HEK293 (cell line): ENCODE measurements around the gene CDC42SE2.

Experiments used
- CTCF ChIA-PET: fragments of 350-600 bp; formaldehyde crosslinking; extraction: SDS; loops from one replicate; lab custom pipeline; 2021; ENCODE audit warnings: antibody characterized with exemption; lab: Yijun Ruan, JAX
- POLR2A ChIA-PET: fragments of 300-600 bp; formaldehyde crosslinking; extraction: SDS; loops from one replicate; lab custom pipeline; 2020; ENCODE audit warnings: antibody characterized with exemption, inconsistent platforms; lab: Yijun Ruan, JAX
- H3K27ac ChIP-seq: fragments of 200-500 bp; sonication (Bioruptor generic); 2 replicates; pipeline ENCODE4 v1.5.1; 2014; ENCODE audit warnings: low read depth, low read length, control low read depth, inconsistent platforms; ENCODE audit errors: extremely low read depth
- H3K36me3 ChIP-seq, 2 experiments: fragments of 200-500 bp in 1 of 2; sonication (Bioruptor generic) in 1 of 2; 1 replicate in 1 of 2; 2 replicates in 1 of 2; pipeline ENCODE4 v1.5.1; 2014 to 2017; ENCODE audit warnings: inconsistent platforms in 2 of 2, low read length in 2 of 2; ENCODE audit not compliant: control insufficient read depth in 2 of 2, insufficient read depth in 1 of 2
- H3K4me1 ChIP-seq: fragments of 200-500 bp; sonication (Bioruptor generic); 2 replicates; pipeline ENCODE4 v1.5.1; 2014; ENCODE audit warnings: mild to moderate bottlenecking, low read length, inconsistent platforms; ENCODE audit not compliant: control insufficient read depth, insufficient read depth
- H3K4me3 ChIP-seq: 2 replicates; pipeline ENCODE4 v1.5.1; 2011; ENCODE audit warnings: low read depth, mild to moderate bottlenecking, control low read depth, low read length, moderate library complexity
- H3K9me3 ChIP-seq: fragments of 200-500 bp; sonication (Bioruptor generic); 2 replicates; pipeline ENCODE4 v1.5.1; 2014; ENCODE audit warnings: low read depth, low read length, inconsistent platforms; ENCODE audit not compliant: control insufficient read depth, insufficient read depth
- ATF2 ChIP-seq: fragments of 450-650 bp; formaldehyde crosslinking; IDR thresholded peaks from 2 replicates; pipeline ENCODE4 v1.5.1; 2016; ENCODE audit warnings: missing biosample characterization, missing genetic modification characterization, low read depth
- GLI4 ChIP-seq: fragments of 450-650 bp; formaldehyde crosslinking; IDR thresholded peaks from 2 replicates; pipeline ENCODE4 v1.5.1; 2016; ENCODE audit warnings: missing biosample characterization, missing genetic modification characterization
- KLF1 ChIP-seq: fragments of 450-650 bp; formaldehyde crosslinking; IDR thresholded peaks from 2 replicates; pipeline ENCODE4 v1.5.1; 2016; ENCODE audit warnings: missing biosample characterization, missing genetic modification characterization
- OSR2 ChIP-seq: fragments of 450-650 bp; formaldehyde crosslinking; IDR thresholded peaks from 2 replicates; pipeline ENCODE4 v1.5.1; 2016; ENCODE audit warnings: missing biosample characterization, missing genetic modification characterization
- SCRT1 ChIP-seq: fragments of 450-650 bp; formaldehyde crosslinking; IDR thresholded peaks from 2 replicates; pipeline ENCODE4 v1.5.1; 2016; ENCODE audit warnings: missing biosample characterization, missing genetic modification characterization, borderline replicate concordance
- SP2 ChIP-seq: fragments of 450-650 bp; formaldehyde crosslinking; IDR thresholded peaks from 2 replicates; pipeline ENCODE4 v1.5.1; 2016; ENCODE audit warnings: missing biosample characterization, missing genetic modification characterization
- SP7 ChIP-seq: fragments of 450-650 bp; formaldehyde crosslinking; IDR thresholded peaks from 2 replicates; pipeline ENCODE4 v1.5.1; 2016; ENCODE audit warnings: missing biosample characterization, missing genetic modification characterization
- ZBTB11 ChIP-seq: fragments of 450-650 bp; formaldehyde crosslinking; conservative IDR thresholded peaks from 2 replicates; pipeline ENCODE4 v1.5.1; 2016; ENCODE audit warnings: low read depth, missing biosample characterization, missing genetic modification characterization
- ZBTB17 ChIP-seq: fragments of 450-650 bp; formaldehyde crosslinking; IDR thresholded peaks from 2 replicates; pipeline ENCODE4 v1.5.1; 2016; ENCODE audit warnings: missing biosample characterization, missing genetic modification characterization
- ZBTB26 ChIP-seq: fragments of 450-650 bp; formaldehyde crosslinking; optimal IDR thresholded peaks from 2 replicates; pipeline ENCODE3; 2016; ENCODE audit warnings: missing biosample characterization, mild to moderate bottlenecking, missing genetic modification characterization
- ZBTB49 ChIP-seq: fragments of 450-650 bp; formaldehyde crosslinking; IDR thresholded peaks from 2 replicates; pipeline ENCODE4 v1.5.1; 2016; ENCODE audit warnings: missing biosample characterization, missing genetic modification characterization, low read depth
- ZNF239 ChIP-seq: fragments of 450-650 bp; formaldehyde crosslinking; IDR thresholded peaks from 2 replicates; pipeline ENCODE4 v1.5.1; 2016; ENCODE audit warnings: missing biosample characterization, missing genetic modification characterization
- ZNF280D ChIP-seq: fragments of 450-650 bp; formaldehyde crosslinking; IDR thresholded peaks from 2 replicates; pipeline ENCODE4 v1.5.1; 2016; ENCODE audit warnings: missing biosample characterization, missing genetic modification characterization
- ZNF350 ChIP-seq: fragments of 450-650 bp; formaldehyde crosslinking; IDR thresholded peaks from 2 replicates; pipeline ENCODE4 v1.5.0; 2017; ENCODE audit warnings: missing biosample characterization, mild to moderate bottlenecking, missing genetic modification characterization
- ZNF362 ChIP-seq: fragments of 450-650 bp; formaldehyde crosslinking; IDR thresholded peaks from 2 replicates; pipeline ENCODE4 v1.5.1; 2016; ENCODE audit warnings: missing biosample characterization, missing genetic modification characterization
- ZNF514 ChIP-seq: fragments of 450-650 bp; formaldehyde crosslinking; IDR thresholded peaks from 2 replicates; pipeline ENCODE4 v1.5.1; 2016; ENCODE audit warnings: missing biosample characterization, missing genetic modification characterization
- ZNF776 ChIP-seq: fragments of 450-650 bp; formaldehyde crosslinking; IDR thresholded peaks from 2 replicates; pipeline ENCODE4 v1.5.0; 2017; ENCODE audit warnings: missing biosample characterization, missing genetic modification characterization, borderline replicate concordance

The CDC42SE2 gene

GRCh38 chr5:131305906-131306305 is 42.1 kb downstream of the CDC42SE2 start:
- Histone ChIP-seq H3K4me3 (no peak overlapping the region), H3K4me1 (0 out of 2 replicates have a peak, but pooled peaks cover 5% of the 10 kb centered on the region), H3K9me3 (no peaks in the 10 kb centered on the region; the same call in 1 of the 2 replicates), H3K36me3 (no peaks in the 10 kb centered on the region), H3K27ac (no peak overlapping the region)
- TF ChIP-seq SP7 (tag by site-specific recombination), result no peak
- TF ChIP-seq ZBTB11 (tag by site-specific recombination), result no peak
- no peak for TF ChIP-seq ZNF776 (tag by site-specific recombination)
- TF ChIP-seq ZNF362 (tag by site-specific recombination), result no peak
- no peak for TF ChIP-seq ATF2 (tag by site-specific recombination)
- TF ChIP-seq SP2 (tag by site-specific recombination), result no peak
- no peak for TF ChIP-seq ZBTB26
- TF ChIP-seq ZNF280D (tag by site-specific recombination), result no peak
- TF ChIP-seq ZNF239 (tag by site-specific recombination), result no peak
- no peak for TF ChIP-seq ZNF514 (tag by site-specific recombination)
- no peak for TF ChIP-seq ZBTB17 (tag by site-specific recombination)
- no peak for TF ChIP-seq ZBTB49
- no peak for TF ChIP-seq KLF1 (tag by site-specific recombination)
- no peak for TF ChIP-seq SCRT1 (tag by site-specific recombination)
- no peak for TF ChIP-seq GLI4 (tag by site-specific recombination)
- no peak for TF ChIP-seq OSR2 (tag by site-specific recombination)
- no peak for TF ChIP-seq ZNF350 (tag by site-specific recombination)
- ChIA-PET POLR2A (no interaction called here), CTCF (no interaction called here)
